ENCODE measurements around the gene USP20. TPM values are rescaled to one million over a fixed set of nuclear protein-coding genes. Genes with fewer than 3 reads are reported as not detected.

Gene USP20
- total and polyA plus RNA-seq, 7 donors = 7.9 to 52.1 (median 19.4) TPM

DNA sequence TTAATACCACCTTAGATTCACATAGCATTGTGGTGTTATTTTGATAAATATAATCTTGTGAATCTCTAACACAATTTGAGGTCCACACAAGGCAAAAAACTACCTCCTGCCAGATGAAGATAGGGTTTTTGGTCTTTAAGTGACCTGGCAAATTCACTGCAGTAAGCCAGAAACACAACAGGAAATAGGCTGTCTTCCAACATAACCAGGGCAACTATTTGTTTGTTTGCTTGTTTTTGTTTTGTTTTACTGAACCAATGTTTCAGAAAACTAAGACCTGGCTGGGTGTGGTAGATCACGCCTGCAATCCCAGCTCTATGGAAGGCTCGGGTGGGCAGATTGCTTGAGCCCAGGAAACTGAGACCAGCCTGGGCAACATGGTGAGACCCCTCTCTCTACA is 95.5 kb downstream of the USP20 start:
- H3K4me1 ChIP-seq = peaks cover 0 to 51% (median 43%) of the 10 kb centered on the region in 4 donors
- H3K27ac ChIP-seq = peak overlapping the region; percentile 75 to 88 (median 82)
- DNase-seq = no peak
- 88 to 92% methylated on average over 2 of the region's 2 CpGs for WGBS, 2 donors
- TF ChIP-seq POLR2AphosphoS5 (IDR thresholded peaks at IDR 0.05) (no peak), POLR2A (IDR thresholded peaks at IDR 0.05) (no peak), EP300 (IDR thresholded peaks at IDR 0.05) (no peak)
- TF ChIP-seq, protein P1, sequence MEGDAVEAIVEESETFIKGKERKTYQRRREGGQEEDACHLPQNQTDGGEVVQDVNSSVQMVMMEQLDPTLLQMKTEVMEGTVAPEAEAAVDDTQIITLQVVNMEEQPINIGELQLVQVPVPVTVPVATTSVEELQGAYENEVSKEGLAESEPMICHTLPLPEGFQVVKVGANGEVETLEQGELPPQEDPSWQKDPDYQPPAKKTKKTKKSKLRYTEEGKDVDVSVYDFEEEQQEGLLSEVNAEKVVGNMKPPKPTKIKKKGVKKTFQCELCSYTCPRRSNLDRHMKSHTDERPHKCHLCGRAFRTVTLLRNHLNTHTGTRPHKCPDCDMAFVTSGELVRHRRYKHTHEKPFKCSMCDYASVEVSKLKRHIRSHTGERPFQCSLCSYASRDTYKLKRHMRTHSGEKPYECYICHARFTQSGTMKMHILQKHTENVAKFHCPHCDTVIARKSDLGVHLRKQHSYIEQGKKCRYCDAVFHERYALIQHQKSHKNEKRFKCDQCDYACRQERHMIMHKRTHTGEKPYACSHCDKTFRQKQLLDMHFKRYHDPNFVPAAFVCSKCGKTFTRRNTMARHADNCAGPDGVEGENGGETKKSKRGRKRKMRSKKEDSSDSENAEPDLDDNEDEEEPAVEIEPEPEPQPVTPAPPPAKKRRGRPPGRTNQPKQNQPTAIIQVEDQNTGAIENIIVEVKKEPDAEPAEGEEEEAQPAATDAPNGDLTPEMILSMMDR (IDR thresholded peaks at IDR 0.05) = no peak
- intact Hi-C loops (cut with DNase I) = loop anchor here (5.0 kb wide), 2 partner anchors 43 to 112 kb away; partner anchors contain the start of gene FNBP1
- no peak overlapping the region for H3K4me3 ChIP-seq
- H3K9me3 ChIP-seq = no peaks in the 10 kb centered on the region
- peaks cover 12 to 41% (median 23%) of the 10 kb centered on the region in 4 donors for H3K36me3 ChIP-seq
- H3K27me3 ChIP-seq = no peaks in the 10 kb centered on the region

Small RNA genes lying within 50 kb of the gene (small RNA-seq; reads per million reads assigned to genes)
- 0 reads per million in 3 donors for gene MIR6855

Other genes starting within 250 kb of the USP20 start
- 1 to 10 TPM in 1 of 4 donors, under 1 TPM in 1, not detected in 2; 0.82 to 1.2 TPM for gene C9orf50, start 214.4 kb upstream of the USP20 start, total RNA-seq
- gene C9orf50, start 214.4 kb upstream of the USP20 start, polyA plus RNA-seq = under 1 TPM in 1 of 3 donors, not detected in 2; 0.03 TPM
- 10 to 100 TPM in 3 of 4 donors, 1 to 10 TPM in 1; 5.8 to 22.5 (median 16.9) TPM for gene NTMT1, start 209.3 kb upstream of the USP20 start, total RNA-seq
- gene NTMT1, start 209.3 kb upstream of the USP20 start, polyA plus RNA-seq = 10 to 100 TPM; 25.8 to 49.3 (median 27.5) TPM
- gene ASB6, start 193.3 kb upstream of the USP20 start, total RNA-seq = 10 to 100 TPM in 2 of 4 donors, 1 to 10 TPM in 2; 8.9 to 10.3 (median 9.8) TPM
- gene ASB6, start 193.3 kb upstream of the USP20 start, polyA plus RNA-seq = 10 to 100 TPM in 1 of 3 donors, 1 to 10 TPM in 2; 8.4 to 20.8 (median 9.7) TPM
- 1 to 10 TPM in 2 of 4 donors, under 1 TPM in 1, not detected in 1; 0.49 to 4.7 (median 2.9) TPM for gene PRRX2, start 169.8 kb upstream of the USP20 start, total RNA-seq
- 1 to 10 TPM in 2 of 3 donors, under 1 TPM in 1; 0.46 to 4.2 (median 1.1) TPM for gene PRRX2, start 169.8 kb upstream of the USP20 start, polyA plus RNA-seq
- 1 to 10 TPM; 2.7 to 6.8 (median 3.7) TPM for gene PTGES, start 82.4 kb upstream of the USP20 start, total RNA-seq
- 10 to 100 TPM in 1 of 3 donors, 1 to 10 TPM in 1, under 1 TPM in 1; 0.92 to 10.2 (median 7.0) TPM for gene PTGES, start 82.4 kb upstream of the USP20 start, polyA plus RNA-seq
- gene TOR1B, start 32.3 kb upstream of the USP20 start, total RNA-seq = 10 to 100 TPM; 20.2 to 22.9 (median 21.3) TPM
- gene TOR1B, start 32.3 kb upstream of the USP20 start, polyA plus RNA-seq = 10 to 100 TPM in 2 of 3 donors, 1 to 10 TPM in 1; 7.8 to 31.3 (median 11.1) TPM
- 10 to 100 TPM; 31.6 to 51.2 (median 36.1) TPM for gene TOR1A, start 11.3 kb upstream of the USP20 start, total RNA-seq
- 10 to 100 TPM; 12.5 to 27.6 (median 13.2) TPM for gene TOR1A, start 11.3 kb upstream of the USP20 start, polyA plus RNA-seq
- 100 to 1,000 TPM in 1 of 4 donors, 10 to 100 TPM in 3; 55.7 to 172 (median 66.0) TPM for gene C9orf78, start 183 bp upstream of the USP20 start, total RNA-seq
- 10 to 100 TPM; 63.1 to 84.1 (median 74.9) TPM for gene C9orf78, start 183 bp upstream of the USP20 start, polyA plus RNA-seq
- gene FNBP1, start 207.7 kb downstream of the USP20 start, total RNA-seq = 100 to 1,000 TPM in 3 of 4 donors, 10 to 100 TPM in 1; 92.8 to 172 (median 104) TPM
- 10 to 100 TPM; 12.5 to 39.0 (median 13.2) TPM for gene FNBP1, start 207.7 kb downstream of the USP20 start, polyA plus RNA-seq
- gene GPR107, start 218.4 kb downstream of the USP20 start, total RNA-seq = 10 to 100 TPM; 18.9 to 27.7 (median 21.6) TPM
- 10 to 100 TPM in 1 of 3 donors, 1 to 10 TPM in 2; 3.6 to 34.1 (median 3.7) TPM for gene GPR107, start 218.4 kb downstream of the USP20 start, polyA plus RNA-seq